ENCODE results near the gene ST6GALNAC2.
"Not testable (repeated sequence)": the region's sequence is repeated elsewhere in the genome, so short reads cannot be mapped to it uniquely, and the experiment has no call there.

The ST6GALNAC2 gene

GRCh38 chr17:76570457-76570856 lies 15.2 kb downstream of the ST6GALNAC2 start:
- DNase-seq, result no peak

- DNase-seq, result no peak
Observed at GRCh38 chr17:76569607-76570279, 15.9 kb downstream of the ST6GALNAC2 start.

GRCh38 chr17:76568811-76569221 lies 16.8 kb downstream of the ST6GALNAC2 start:
- no peak for DNase-seq

- DNase-seq, result peak; percentile 77
Observed at GRCh38 chr17:76567634-76568432, 17.8 kb downstream of the ST6GALNAC2 start.

- DNase-seq, result no peak
Observed at GRCh38 chr17:76566988-76567431, 18.6 kb downstream of the ST6GALNAC2 start.

- DNase-seq, result no peak
Observed at GRCh38 chr17:76566613-76566943, 19.1 kb downstream of the ST6GALNAC2 start.

- DNase-seq, result peak; percentile 39
Observed at GRCh38 chr17:76565728-76566612, 19.7 kb downstream of the ST6GALNAC2 start.

GRCh38 chr17:76564991-76565727 lies 20.5 kb downstream of the ST6GALNAC2 start:
- not testable (repeated sequence) for DNase-seq

- DNase-seq, result not testable (repeated sequence)
Observed at GRCh38 chr17:76563359-76563758, 22.3 kb downstream of the ST6GALNAC2 start.

- DNase-seq, result peak; percentile 82
Observed at GRCh38 chr17:76562734-76563148, 22.9 kb downstream of the ST6GALNAC2 start.

- no peak for DNase-seq
Observed at GRCh38 chr17:76561799-76562268, 23.8 kb downstream of the ST6GALNAC2 start.

GRCh38 chr17:76561332-76561731 lies 24.3 kb downstream of the ST6GALNAC2 start:
- no peak for DNase-seq

- DNase-seq, result no peak
Observed at GRCh38 chr17:76560877-76561221, 24.8 kb downstream of the ST6GALNAC2 start.

- peak; percentile 23 for DNase-seq
Observed at GRCh38 chr17:76560036-76560876, 25.4 kb downstream of the ST6GALNAC2 start.

- not testable (repeated sequence) for DNase-seq
Observed at GRCh38 chr17:76559460-76559859, 26.2 kb downstream of the ST6GALNAC2 start.

GRCh38 chr17:76558198-76559095 lies 27.2 kb downstream of the ST6GALNAC2 start:
- peak; percentile 68 for DNase-seq

- peak; percentile 98 for DNase-seq
Observed at GRCh38 chr17:76557368-76558197, 28.1 kb downstream of the ST6GALNAC2 start.

GRCh38 chr17:76556765-76557367 lies 28.8 kb downstream of the ST6GALNAC2 start:
- peak; percentile 67 for DNase-seq

- no peak for DNase-seq
Observed at GRCh38 chr17:76554131-76554530, 31.5 kb downstream of the ST6GALNAC2 start.
